GM18909 (cell line): ENCODE results near the gene FLAD1.

ENCODE experiments used
- ATAC-seq: cut with Tn5 transposase; IDR thresholded peaks from one replicate; pipeline ENCODE4 v1.9.1; 2021; ENCODE audit warnings: mild to moderate bottlenecking; ENCODE audit not compliant: unreplicated experiment, poor library complexity

FLAD1 gene

DNA sequence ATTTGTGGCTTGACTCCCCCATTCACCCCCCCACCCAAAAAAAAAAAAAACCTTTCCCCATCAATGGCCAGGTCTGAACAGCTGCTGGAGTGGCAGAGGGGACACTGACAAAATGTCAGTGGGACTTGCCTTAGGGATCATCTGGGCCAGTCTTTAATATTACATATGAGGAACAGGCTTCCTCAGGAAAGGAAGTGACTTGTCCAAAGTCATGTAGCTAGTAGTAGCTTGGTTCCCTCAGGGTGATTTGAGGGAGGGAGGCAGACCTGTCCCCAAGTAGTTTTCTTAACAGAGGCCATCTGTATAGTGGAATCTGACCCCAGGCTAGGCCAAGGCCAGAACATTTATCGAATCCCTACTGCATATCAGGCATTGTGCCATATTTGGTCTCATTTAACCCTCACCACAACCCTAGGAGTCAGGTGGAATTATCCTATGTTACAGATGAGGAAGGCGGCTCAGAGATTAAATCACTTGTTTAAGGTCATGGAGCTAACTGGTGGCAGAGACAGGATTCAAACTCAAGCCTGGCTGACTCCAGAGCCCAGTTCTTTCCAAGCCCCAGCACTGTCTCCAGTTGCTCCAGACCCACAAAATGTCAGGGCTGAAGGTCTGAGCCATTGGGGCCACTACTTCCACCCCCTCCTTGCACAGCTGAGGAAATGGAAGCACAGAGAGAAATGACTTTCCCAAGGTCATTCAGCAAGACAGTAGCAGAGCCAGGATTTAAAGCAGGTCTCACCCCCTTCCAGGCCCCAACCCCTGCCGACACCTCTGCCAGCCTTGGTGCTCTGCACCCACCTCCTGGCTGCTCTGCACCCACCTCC, 29.8 kb downstream of the FLAD1 start:
- ATAC-seq = no peak

DNA sequence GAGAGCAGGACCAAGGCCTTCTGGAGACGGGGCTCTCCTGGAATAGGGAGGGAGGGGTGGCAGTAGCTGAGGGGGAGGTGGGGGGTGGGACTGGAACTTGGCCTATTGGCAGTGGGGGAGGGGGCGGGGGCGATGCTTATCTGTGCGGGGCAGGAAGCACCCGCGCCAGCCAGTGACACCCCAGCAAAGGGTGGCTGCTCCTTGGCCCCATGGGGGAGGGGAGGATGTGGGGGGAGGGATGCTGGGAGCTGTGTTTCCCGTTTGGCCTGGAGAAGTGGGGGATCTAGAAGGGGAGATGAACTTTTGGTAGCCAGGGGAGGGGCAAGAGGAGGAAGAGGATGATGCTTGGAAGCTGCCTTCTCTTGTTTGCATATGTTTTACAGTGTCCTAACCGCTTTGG, 30.5 kb downstream of the FLAD1 start:
- no peak for ATAC-seq

DNA sequence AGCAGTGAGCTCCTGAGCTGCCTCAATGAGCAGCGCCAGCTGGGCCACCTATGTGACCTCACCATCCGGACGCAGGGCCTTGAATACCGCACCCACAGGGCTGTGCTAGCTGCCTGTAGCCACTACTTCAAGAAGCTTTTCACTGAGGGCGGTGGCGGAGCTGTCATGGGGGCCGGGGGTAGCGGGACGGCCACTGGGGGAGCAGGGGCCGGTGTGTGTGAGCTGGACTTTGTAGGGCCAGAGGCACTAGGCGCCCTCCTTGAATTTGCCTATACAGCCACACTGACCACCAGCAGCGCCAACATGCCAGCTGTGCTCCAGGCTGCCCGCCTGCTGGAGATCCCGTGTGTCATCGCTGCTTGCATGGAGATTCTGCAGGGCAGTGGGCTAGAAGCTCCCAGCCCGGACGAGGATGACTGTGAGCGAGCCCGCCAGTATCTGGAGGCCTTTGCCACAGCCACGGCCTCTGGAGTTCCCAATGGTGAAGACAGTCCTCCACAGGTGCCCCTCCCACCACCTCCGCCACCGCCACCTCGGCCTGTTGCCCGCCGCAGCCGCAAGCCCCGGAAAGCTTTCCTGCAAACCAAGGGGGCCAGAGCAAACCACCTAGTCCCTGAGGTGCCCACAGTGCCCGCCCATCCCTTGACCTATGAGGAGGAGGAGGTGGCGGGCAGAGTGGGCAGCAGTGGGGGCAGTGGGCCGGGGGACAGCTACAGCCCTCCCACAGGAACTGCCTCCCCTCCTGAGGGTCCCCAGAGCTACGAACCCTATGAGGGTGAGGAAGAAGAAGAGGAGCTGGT, 31.8 kb downstream of the FLAD1 start:
- ATAC-seq = no peak

DNA sequence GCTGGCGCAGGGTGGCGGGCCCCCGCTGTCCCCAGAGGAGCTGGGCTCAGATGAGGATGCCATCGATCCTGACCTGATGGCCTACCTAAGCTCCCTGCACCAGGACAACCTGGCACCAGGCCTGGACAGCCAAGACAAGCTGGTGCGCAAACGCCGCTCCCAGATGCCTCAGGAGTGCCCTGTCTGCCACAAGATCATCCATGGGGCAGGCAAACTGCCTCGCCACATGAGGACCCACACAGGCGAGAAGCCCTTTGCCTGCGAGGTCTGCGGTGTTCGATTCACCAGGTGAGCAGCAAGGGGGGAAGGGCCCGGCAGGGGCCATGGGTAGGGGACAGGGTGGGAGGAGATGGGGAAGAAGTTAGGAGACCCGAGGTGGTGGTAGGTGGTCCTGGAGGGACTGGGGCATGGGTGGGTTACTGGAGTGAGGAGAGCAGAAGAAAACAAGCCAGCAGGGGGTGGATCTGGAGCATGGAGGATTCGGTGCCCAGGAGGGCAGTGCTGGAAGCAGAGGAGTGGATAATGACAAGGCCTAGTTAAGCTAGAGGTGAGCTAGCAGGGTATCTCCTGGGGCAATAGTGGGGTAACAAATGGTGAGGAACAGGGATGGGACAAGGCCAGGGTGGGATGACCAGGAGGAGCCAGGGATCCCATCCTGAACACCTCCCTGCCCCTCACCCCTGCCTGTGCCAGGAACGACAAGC, 32.5 kb downstream of the FLAD1 start:
- ATAC-seq = no peak

DNA sequence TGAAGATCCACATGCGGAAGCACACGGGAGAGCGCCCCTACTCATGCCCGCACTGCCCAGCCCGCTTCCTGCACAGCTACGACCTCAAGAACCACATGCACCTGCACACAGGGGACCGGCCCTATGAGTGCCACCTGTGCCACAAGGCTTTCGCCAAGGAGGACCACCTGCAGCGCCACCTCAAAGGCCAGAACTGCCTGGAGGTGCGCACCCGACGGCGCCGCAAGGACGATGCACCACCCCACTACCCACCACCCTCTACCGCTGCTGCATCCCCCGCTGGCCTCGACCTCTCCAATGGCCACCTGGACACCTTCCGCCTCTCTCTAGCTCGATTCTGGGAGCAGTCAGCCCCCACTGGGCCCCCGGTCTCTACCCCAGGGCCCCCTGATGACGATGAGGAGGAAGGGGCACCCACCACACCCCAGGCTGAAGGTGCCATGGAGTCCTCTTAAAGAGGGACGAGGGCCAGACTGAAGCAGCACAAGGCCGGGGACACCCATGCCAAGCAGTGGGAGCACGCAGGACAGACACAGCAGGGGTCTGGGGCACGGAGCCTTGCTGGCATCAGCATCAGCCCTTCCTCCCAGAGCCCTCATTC, 33.2 kb downstream of the FLAD1 start:
- no peak for ATAC-seq

DNA sequence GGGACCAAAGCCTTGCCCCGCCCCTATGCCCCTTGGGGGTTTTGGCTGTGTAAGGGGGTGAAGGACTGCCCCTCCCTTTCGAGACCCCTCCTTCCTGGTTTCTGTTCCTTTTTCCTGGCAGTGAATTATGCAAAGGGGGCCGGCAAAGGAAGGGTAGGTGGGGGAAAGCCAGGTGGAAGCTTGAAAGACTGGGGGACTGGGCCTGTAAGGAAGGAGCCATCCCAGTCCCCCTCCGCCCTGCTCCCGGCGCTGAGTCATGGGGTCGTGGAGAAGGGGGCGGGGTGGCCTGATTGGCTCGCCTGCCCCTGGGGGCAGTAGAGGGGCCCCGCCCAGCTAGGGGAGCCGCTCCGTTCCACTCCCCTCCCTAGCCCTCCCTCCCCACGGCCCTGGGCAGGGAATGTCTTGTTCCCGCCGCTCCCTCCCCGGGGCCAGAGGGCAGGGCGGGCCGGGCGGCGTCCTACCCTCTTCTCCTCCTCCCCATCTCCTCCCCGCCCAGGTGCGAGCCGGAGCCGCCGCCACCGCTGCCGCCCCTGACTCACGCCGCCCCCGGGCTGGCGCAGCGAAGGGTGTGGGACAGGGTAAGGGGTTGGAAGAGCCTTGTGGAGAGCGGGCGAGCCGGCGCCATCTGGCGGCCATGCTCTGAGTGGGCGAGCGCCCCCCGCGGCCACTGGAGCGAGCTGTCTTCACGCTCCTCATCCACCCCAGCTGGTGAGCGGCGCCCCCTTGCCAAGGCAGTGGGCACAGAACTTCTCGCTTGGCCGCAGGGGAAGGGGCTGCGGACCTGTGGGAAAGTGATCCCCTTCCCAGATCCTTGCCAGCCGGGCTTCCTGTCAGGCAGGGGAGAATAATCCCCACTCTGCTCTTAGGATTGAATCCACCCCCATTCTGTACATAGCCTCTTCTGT, 34.1 kb downstream of the FLAD1 start:
- ATAC-seq = peak; percentile 76

DNA sequence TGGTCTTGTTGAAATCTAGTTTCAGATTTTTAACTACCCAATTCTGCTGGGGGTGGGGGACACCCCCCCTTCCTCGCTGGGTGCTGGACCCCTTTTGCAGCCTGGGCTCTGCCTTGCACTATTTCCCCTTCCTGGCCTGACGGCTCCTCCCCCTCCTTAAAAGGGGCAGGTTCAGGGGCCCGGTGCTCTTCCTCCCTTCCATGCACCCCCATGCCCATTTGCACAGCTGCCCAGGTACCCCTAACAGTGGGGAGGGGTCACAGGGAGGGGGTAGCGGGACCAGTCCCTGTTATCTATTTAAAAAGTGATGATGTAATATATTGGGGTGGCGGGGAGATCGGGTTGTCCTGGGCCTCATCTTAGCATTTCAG, 34.8 kb downstream of the FLAD1 start:
- no peak for ATAC-seq

DNA sequence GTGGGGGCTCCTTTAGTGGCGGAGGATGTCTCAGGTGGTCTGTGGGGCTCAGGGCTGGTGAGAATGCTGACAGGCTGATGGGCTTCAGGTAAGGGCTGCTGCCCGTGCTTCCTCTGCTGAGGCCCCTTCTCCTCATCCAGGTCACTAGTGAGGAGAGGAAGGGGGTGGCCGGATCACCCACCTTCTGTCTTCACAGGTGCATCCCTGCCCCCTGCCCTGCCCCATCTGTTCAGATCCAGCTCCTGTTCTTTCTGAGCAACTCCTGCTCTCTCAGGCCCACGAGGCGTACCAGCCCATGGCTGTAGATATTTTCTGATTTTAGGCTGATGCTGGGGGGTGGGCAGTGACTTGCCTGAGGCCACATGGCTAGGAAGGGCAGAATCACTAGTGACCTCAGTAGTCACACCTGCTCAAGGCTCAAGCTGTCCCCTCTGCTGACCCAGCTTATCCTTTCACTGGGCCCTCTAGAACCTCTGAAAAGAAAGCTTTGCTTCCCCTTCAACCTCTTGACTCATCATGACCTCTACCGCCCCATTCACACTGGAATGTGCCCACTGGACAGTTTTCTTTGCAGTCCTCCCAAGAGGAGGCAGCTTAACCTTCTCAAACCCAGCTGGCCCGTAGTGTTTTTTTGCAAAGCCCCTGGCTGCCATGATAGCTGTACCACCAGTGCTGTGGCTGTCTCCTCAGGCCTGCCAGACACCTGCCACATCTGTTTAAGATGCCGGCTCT, 35.6 kb downstream of the FLAD1 start:
- no peak for ATAC-seq

DNA sequence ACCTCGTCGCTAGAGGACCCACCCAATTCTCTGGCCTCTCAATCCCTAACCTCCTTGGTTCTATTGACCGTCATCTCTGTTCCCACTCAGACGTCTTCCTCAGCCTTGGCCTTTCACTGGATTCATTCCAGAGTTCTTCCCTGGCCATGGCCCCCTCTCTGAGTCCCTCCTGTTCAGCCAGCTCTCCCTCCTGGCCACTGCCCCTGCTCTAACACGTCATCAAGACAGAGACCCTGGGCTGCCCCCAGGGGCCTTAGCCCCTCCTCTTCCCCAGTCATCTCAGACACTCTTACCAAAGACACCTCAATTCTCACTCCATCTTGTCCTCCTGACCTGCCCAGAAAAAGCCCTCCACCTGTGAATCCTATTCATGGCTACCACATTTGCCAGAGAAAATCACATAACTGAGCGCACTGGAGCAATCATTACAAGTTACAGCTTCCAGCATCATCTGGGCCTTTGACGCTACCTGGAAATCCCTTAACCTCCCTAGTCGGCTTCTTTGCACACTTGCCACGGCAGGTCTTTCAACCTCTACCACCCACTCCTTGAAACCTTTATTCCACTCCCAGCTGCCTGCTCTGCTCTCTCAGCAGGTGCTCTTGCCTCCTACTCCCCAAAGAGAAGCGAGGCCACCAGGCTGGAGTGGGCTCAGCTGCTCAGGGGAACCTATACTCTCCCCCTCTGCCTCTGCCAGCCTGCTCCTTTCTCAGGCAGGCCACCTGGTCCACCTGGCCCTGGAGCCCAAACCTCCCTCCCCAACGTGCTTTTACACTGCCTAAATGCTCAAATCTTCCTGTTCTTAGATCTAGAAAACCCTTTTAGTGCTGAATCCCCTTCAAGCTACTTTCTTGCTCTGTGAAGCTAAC, 36.5 kb downstream of the FLAD1 start:
- ATAC-seq = no peak

DNA sequence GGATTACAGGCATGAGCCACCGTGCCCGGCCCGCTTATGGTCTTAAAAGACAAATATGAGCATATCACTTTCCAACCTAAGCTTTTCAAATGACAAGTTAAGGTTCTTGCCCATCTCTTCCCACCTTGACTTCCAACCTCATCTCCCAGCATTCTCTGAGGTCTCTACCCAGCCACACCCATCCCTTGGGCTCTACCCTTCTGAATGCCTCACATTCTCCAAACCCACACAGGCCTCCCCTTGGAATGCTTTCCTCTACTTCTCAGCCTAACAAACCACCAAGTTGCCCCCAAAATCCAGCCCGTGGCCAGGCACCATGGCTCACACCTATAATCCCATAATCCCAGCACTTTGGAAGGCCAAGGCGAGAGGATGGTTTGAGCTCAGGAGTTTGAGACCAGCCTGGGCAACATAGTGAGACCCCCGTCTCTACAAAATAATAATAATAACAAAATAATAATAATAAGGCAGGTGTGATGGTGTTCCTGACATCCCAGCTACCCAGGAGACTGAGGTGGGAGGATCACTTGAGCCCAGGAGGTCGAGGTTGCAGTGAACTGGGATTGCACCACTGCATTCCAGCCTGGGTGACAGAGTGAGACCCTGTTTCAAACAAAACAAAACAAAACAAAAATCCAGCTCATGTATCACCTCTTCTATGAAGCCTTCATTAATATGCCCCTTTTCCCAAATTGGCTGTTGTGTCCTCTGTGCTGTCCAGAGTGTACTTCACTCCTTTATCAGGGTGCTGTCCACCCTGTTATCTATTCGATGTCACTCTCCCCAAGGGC, 39.2 kb downstream of the FLAD1 start:
- no peak for ATAC-seq

DNA sequence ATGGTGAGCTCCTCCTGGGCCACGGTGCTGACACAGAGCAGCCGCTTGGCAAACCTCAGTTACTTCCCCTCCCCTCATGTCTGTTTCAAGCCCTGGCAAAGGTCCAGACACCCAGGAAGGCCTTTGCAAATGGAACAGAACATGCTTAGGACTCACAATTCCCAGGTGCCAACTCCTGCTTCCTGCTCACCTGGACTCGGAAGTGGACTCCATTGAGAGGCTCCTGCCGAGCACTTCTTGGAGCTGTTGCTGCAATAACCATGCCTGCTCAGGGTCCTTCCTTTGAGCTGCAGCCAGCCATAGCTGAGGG, 39.7 kb downstream of the FLAD1 start:
- ATAC-seq = no peak

DNA sequence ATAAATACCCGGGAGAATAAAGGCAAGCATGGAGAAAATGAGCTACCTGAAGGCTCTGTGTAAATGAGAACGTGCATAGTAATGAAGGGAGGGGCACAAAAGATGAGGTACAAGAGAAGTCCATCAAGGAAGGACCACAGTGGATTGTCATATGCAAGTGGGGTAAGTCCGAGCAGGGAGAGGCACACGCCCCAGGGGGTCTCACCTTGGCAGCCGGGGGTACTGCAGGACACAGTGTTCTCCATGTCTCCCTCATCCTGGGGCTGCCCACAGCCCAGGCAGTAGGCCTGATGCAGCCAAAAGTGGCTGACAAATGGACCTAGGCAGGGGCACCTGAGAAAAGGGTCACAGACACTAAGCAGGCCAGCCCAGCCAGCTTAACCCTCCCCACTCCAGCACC, 40.5 kb downstream of the FLAD1 start:
- no peak for ATAC-seq

DNA sequence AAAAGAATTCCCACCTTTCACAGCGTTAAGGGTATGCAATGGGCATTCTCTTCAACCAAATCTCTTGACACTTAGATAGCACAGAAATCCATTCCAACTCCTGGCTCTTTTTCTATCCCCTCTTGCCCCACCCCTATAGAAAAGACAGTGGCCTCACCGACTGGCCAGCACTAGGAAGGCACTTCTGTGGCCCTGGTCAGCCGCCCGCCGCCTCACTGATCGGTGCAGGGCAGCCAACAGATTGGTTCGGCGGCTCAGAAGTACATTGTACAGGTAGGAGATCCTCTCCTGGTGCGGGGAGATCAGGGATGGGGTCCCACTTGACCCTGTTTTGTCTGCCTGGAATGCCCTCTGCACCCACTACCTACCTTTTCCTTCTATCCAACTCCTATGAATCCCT, 41.2 kb downstream of the FLAD1 start:
- ATAC-seq = no peak

DNA sequence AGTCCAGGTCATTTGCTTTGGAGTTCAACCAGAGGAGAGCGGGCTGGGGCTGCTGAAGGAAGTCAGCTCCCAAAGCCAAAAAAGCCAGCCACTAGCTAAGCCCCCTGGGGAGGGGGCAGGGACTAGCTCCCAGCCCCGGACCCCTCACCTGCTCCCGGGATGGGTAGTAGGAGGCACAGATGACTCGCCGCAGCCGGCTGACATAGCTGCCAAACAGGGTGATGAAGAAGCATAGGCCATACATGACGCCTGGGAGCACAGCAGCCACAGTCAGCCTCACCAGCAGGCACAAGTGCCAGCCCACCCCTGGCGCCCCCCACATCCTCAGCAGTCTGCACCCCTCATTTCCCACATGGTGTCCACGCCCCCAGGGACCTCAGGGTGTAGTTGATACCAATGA, 43.0 kb downstream of the FLAD1 start:
- ATAC-seq = no peak

DNA sequence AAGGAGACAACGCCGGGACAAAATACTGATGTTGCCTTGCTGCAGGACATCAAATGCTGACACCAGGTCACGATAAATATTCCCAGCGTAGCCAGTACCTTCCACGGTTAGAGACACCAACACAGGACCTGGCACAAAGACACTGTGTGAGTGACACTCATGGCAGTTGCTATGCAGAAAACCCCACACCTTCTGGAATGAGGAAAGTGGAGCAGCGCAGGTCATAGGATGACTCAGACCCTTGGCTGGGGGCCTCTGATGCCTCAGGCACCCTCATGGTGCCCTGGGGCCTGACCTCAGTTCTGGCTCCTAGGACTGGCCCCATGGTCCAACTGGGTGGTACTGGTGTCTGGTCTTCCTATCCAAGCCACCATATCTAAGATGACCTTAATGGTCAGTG, 43.4 kb downstream of the FLAD1 start:
- ATAC-seq = no peak

DNA sequence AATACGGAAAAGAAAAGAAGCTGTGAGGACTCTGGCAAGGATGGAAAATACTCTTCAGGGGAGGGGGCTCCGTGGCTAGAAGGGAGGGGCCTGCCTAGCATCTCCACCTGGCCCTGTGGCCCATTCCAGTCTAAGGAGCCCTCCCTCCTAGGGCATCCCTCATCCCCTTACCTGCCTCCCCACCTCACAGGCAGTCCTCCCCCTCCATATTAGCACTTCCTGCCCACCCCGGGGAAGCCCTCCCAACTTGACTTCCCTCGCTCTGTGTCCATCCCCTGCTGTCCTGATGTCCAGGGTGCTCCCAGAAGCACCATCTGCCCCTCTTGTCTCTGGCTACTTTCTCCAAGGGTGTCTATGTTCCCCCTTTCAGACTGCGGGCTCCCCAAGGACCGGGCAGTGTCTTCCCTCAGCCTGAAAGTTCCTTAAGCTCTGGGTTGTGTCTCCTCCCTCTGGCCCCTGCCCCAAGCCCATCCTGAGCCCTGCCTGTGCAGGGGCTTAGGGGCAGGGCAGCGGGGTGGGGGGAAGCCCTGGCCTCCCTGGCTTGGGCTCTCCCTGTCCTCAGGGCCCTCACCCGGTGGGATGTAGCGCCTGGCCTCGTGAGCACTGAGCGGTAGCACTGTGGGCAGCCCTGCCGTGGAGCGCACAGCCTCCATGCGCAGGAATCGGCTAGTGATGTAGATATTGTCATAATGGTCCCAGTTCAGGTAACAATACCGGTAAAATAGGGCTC, 46.5 kb downstream of the FLAD1 start:
- ATAC-seq = no peak

DNA sequence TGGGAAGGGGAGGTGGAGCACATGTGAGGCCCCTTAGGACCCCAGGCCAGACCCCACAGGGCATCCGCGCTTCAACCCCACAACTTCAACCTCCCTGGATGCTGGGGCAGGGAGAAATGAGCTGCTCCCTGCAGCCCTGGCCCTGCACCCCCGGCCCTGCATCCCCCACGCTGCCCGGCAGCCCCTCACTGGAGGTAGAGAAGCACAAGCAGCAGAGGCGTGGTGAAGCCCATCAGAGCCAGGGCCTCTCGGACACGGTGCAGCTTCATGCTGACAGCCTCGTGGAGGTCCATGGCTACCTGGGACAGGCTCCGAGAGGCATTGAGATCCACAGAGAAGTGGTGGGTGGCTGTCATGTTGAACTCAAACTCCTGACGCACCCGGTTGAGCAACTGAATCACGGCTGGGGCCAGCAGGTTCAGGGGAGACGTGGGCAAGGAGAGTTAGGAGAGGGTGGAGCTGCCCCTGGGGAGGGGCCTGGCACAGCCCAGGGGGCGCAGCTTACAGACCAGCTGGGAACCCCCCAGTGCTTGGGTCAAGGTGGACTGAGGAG, 47.2 kb downstream of the FLAD1 start:
- ATAC-seq = no peak
